Mesenchymal stem cell (in vitro differentiated cells and primary cell): Measurements from ENCODE around the gene C1QTNF4.

Source experiments
- DNase-seq: peaks from one replicate; pipeline ENCODE4 v3.0.0-alpha.2; 2013
- H2AFZ ChIP-seq: one replicate; pipeline ENCODE4 v1.6.1; 2013; ENCODE audit warnings: low read depth, mild to moderate bottlenecking, control low read depth, inconsistent platforms, low read length, moderate library complexity
- H2AK5ac ChIP-seq: 2 replicates; pipeline ENCODE4 v1.6.1; 2013; ENCODE audit warnings: low read length, moderate library complexity, mild to moderate bottlenecking, inconsistent platforms; ENCODE audit not compliant: severe bottlenecking
- H2BK120ac ChIP-seq: one replicate; pipeline ENCODE4 v1.6.1; 2013; ENCODE audit warnings: low read depth, mild to moderate bottlenecking, inconsistent platforms, low read length, moderate library complexity
- H2BK12ac ChIP-seq, 2 experiments: one replicate each; pipeline ENCODE4 v1.6.1; 2013; ENCODE audit warnings: inconsistent platforms in 2 of 2, low read length in 2 of 2, mild to moderate bottlenecking in 2 of 2, moderate library complexity in 2 of 2, control low read depth in 1 of 2
- H2BK15ac ChIP-seq: one replicate; pipeline ENCODE4 v1.6.1; 2013; ENCODE audit warnings: mild to moderate bottlenecking, low read depth, inconsistent platforms; ENCODE audit not compliant: poor library complexity, severe bottlenecking
- H2BK5ac ChIP-seq: 2 replicates; pipeline ENCODE4 v1.6.1; 2013; ENCODE audit warnings: low read depth, mild to moderate bottlenecking, low read length, control low read depth, inconsistent platforms; ENCODE audit not compliant: poor library complexity, severe bottlenecking
- H3K14ac ChIP-seq, 2 experiments: one replicate each; pipeline ENCODE4 v1.6.1; 2013; ENCODE audit warnings: inconsistent platforms in 2 of 2, low read length in 2 of 2, control low read depth in 1 of 2, mild to moderate bottlenecking in 1 of 2, moderate library complexity in 1 of 2
- H3K18ac ChIP-seq, 2 experiments: one replicate each; pipeline ENCODE4 v1.6.1; 2013; ENCODE audit warnings: inconsistent platforms in 2 of 2, low read length in 2 of 2, control low read depth in 1 of 2, low read depth in 1 of 2, mild to moderate bottlenecking in 1 of 2
- H3K23ac ChIP-seq, 2 experiments: one replicate each; pipeline ENCODE4 v1.6.1; 2013; ENCODE audit warnings: inconsistent platforms in 2 of 2, low read length in 2 of 2, mild to moderate bottlenecking in 2 of 2, moderate library complexity in 2 of 2, control low read depth in 1 of 2
- H3K27ac ChIP-seq: 2 replicates; pipeline ENCODE4 v1.5.1; 2013; ENCODE audit warnings: mild to moderate bottlenecking, moderate library complexity, low read length, control low read depth, inconsistent platforms; ENCODE audit not compliant: poor library complexity, severe bottlenecking
- H3K27me3 ChIP-seq, 2 experiments: 2 replicates each; pipeline versions ENCODE4 v1.6.1 to v1.7.0; 2013; ENCODE audit warnings: low read length in 2 of 2, mild to moderate bottlenecking in 2 of 2, moderate library complexity in 2 of 2, control low read depth in 1 of 2, inconsistent platforms in 1 of 2; ENCODE audit not compliant: control insufficient read depth in 1 of 2, insufficient read depth in 1 of 2
- H3K36me3 ChIP-seq, 2 experiments: 2 replicates each; pipeline versions ENCODE4 v1.6.1 to v1.7.0; 2013; ENCODE audit warnings: low read length in 2 of 2, control low read depth in 1 of 2, inconsistent platforms in 1 of 2, low read depth in 1 of 2, mild to moderate bottlenecking in 1 of 2; ENCODE audit not compliant: insufficient read depth in 2 of 2, control insufficient read depth in 1 of 2
- H3K4ac ChIP-seq, 2 experiments: one replicate each; pipeline ENCODE4 v1.6.1; 2013; ENCODE audit warnings: inconsistent platforms in 2 of 2, low read length in 2 of 2, mild to moderate bottlenecking in 2 of 2, moderate library complexity in 2 of 2, control low read depth in 1 of 2, low read depth in 1 of 2
- H3K4me1 ChIP-seq: 2 replicates; pipeline ENCODE4 v1.6.1; 2013; ENCODE audit warnings: low read depth, low read length, control low read depth; ENCODE audit not compliant: control insufficient read depth, insufficient read depth
- H3K4me2 ChIP-seq: 2 replicates; pipeline ENCODE4 v1.6.1; 2013; ENCODE audit warnings: low read length, mild to moderate bottlenecking, inconsistent platforms; ENCODE audit not compliant: poor library complexity, severe bottlenecking
- H3K4me3 ChIP-seq, 2 experiments: 2 replicates each; pipeline versions ENCODE4 v1.5.1 to v1.7.0; 2013; ENCODE audit warnings: low read length in 2 of 2, mild to moderate bottlenecking in 2 of 2, control low read depth in 1 of 2, low read depth in 1 of 2; ENCODE audit not compliant: insufficient read depth in 1 of 2
- H3K79me1 ChIP-seq: replicated peaks from 2 replicates; pipeline ENCODE4 v1.6.1; 2013; ENCODE audit warnings: mild to moderate bottlenecking, control low read depth, low read length, inconsistent platforms; ENCODE audit not compliant: poor library complexity, severe bottlenecking
- H3K9ac ChIP-seq: 2 replicates; pipeline ENCODE4 v1.7.0; 2013; ENCODE audit warnings: mild to moderate bottlenecking, low read length, moderate library complexity
- H3K9me3 ChIP-seq: 2 replicates; pipeline ENCODE4 v1.7.0; 2013; ENCODE audit warnings: mild to moderate bottlenecking, low read length; ENCODE audit not compliant: control insufficient read depth
- H4K8ac ChIP-seq: one replicate; pipeline ENCODE4 v1.6.1; 2013; ENCODE audit warnings: inconsistent platforms, mild to moderate bottlenecking, low read length, moderate library complexity
- H4K91ac ChIP-seq: one replicate; pipeline ENCODE4 v1.6.1; 2013; ENCODE audit warnings: mild to moderate bottlenecking, low read length, inconsistent platforms
- WGBS: methylation state at CpG from one replicate; pipeline ENCODE4 v1.1.7; 2013; ENCODE audit warnings: mixed read lengths; 5-methylcytosine and 5-hydroxymethylcytosine counted together

The C1QTNF4 gene

GRCh38 chr11:47583844-47584243 lies 10.4 kb downstream of the C1QTNF4 start:
- H2AK5ac ChIP-seq: no peak overlapping the region
- no peak overlapping the region for H2BK120ac ChIP-seq
- no peaks in the 10 kb centered on the region for H3K27me3 ChIP-seq
- H3K14ac ChIP-seq: no peak overlapping the region
- no peak overlapping the region for H4K8ac ChIP-seq
- H2BK5ac ChIP-seq: no peak overlapping the region
- no peak overlapping the region for H2AFZ ChIP-seq
- H3K9me3 ChIP-seq: no peaks in the 10 kb centered on the region
- no peak overlapping the region for H3K4me2 ChIP-seq
- H3K4me3 ChIP-seq: no peak overlapping the region
- no peak overlapping the region for H2BK12ac ChIP-seq
- no peak for DNase-seq
- H2BK15ac ChIP-seq: no peak overlapping the region
- H3K9ac ChIP-seq: no peak overlapping the region
- peaks cover 45 to 49% of the 10 kb centered on the region in 2 experiments for H3K36me3 ChIP-seq
- no peak overlapping the region for H3K4ac ChIP-seq
- peaks cover 2% of the 10 kb centered on the region for H3K4me1 ChIP-seq
- H3K18ac ChIP-seq: no peak overlapping the region
- peaks cover 12% of the 10 kb centered on the region for H3K79me1 ChIP-seq
- no peak overlapping the region for H4K91ac ChIP-seq
- 95% methylated on average over 5 of the region's 5 CpGs for WGBS
- no peak overlapping the region for H3K27ac ChIP-seq
- H3K23ac ChIP-seq: no peak overlapping the region

GRCh38 chr11:47578524-47579494 lies 15.4 kb downstream of the C1QTNF4 start, which contains the start of the genes KBTBD4 and NDUFS3:
Gene KBTBD4, minus strand, starts transcription at chr11:47578970. Its CDS starts 19 bp downstream, at chr11:47578951.
Gene NDUFS3, plus strand, starts transcription at chr11:47579074. Its CDS starts 18 bp downstream, at chr11:47579092.
- H4K8ac ChIP-seq: peak within 1 kb of the TSS; percentile 95
- H3K4ac ChIP-seq: peak within 1 kb of the TSS; percentile 89 to 97
- H3K4me2 ChIP-seq: peak within 1 kb of the TSS; percentile 88
- peak within 1 kb of the TSS; percentile 69 for H2AK5ac ChIP-seq
- peak within 1 kb of the TSS; percentile 94 for H2AFZ ChIP-seq
- peak within 1 kb of the TSS; percentile 87 for H4K91ac ChIP-seq
- peak; percentile 92 for DNase-seq
- peak within 1 kb of the TSS; percentile 62 for H2BK15ac ChIP-seq
- H3K4me3 ChIP-seq: peak within 1 kb of the TSS; percentile 92 to 98
- peak within 1 kb of the TSS; percentile 43 for H3K27ac ChIP-seq
- peak within 1 kb of the TSS; percentile 87 to 91 for H3K18ac ChIP-seq
- peak within 1 kb of the TSS in 1 of 2 experiments; percentile 79 for H2BK12ac ChIP-seq
- WGBS: under 1% methylated on average over 72 of the region's 72 CpGs
- peaks cover 45 to 61% of the 10 kb centered on the region in 2 experiments for H3K36me3 ChIP-seq
- no peaks in the 10 kb centered on the region for H3K27me3 ChIP-seq
- peak within 1 kb of the TSS; percentile 93 for H3K9ac ChIP-seq
- H3K79me1 ChIP-seq: peaks cover 23% of the 10 kb centered on the region
- peak within 1 kb of the TSS in 1 of 2 experiments; percentile 63 for H3K23ac ChIP-seq
- peaks cover 8% of the 10 kb centered on the region for H3K4me1 ChIP-seq
- no peaks in the 10 kb centered on the region for H3K9me3 ChIP-seq
- peak within 1 kb of the TSS; percentile 67 for H2BK5ac ChIP-seq
- H3K14ac ChIP-seq: peak within 1 kb of the TSS; percentile 19 to 91
- peak within 1 kb of the TSS; percentile 51 for H2BK120ac ChIP-seq

GRCh38 chr11:47577460-47578041 lies 16.7 kb downstream of the C1QTNF4 start:
- Histone ChIP-seq H3K27ac (no peak overlapping the region), H3K27me3 (no peaks in the 10 kb centered on the region), H4K8ac (peak overlapping the region; percentile 77), H3K79me1 (peaks cover 28% of the 10 kb centered on the region), H3K4ac (peak overlapping the region in 1 of 2 experiments; percentile 44), H2AK5ac (peak overlapping the region; percentile 69), H2BK15ac (no peak overlapping the region), H3K9me3 (no peaks in the 10 kb centered on the region), H3K18ac (peak overlapping the region in 1 of 2 experiments; percentile 15), H3K4me3 (peak overlapping the region in 1 of 2 experiments; percentile 98), H2BK5ac (no peak overlapping the region), H2BK120ac (no peak overlapping the region), H3K9ac (peak overlapping the region; percentile 93), H3K14ac (no peak overlapping the region), H4K91ac (no peak overlapping the region), H3K4me1 (peaks cover 17% of the 10 kb centered on the region), H3K4me2 (no peak overlapping the region), H2BK12ac (no peak overlapping the region), H3K36me3 (peaks cover 43 to 61% of the 10 kb centered on the region in 2 experiments), H3K23ac (no peak overlapping the region), H2AFZ (no peak overlapping the region)
- WGBS: 83% methylated on average over 13 of the region's 13 CpGs
- no peak for DNase-seq

GRCh38 chr11:47573321-47573720 lies 20.9 kb downstream of the C1QTNF4 start:
- Histone ChIP-seq H3K4me3 (no peak overlapping the region), H2AFZ (no peak overlapping the region), H2BK12ac (no peak overlapping the region), H4K91ac (no peak overlapping the region), H2BK120ac (no peak overlapping the region), H2AK5ac (no peak overlapping the region), H4K8ac (no peak overlapping the region), H2BK5ac (no peak overlapping the region), H3K4me1 (peaks cover 18% of the 10 kb centered on the region), H2BK15ac (no peak overlapping the region), H3K9ac (peak overlapping the region; percentile 79), H3K23ac (no peak overlapping the region), H3K4ac (no peak overlapping the region), H3K18ac (no peak overlapping the region), H3K9me3 (no peaks in the 10 kb centered on the region), H3K4me2 (no peak overlapping the region), H3K79me1 (peaks cover 30% of the 10 kb centered on the region), H3K36me3 (peaks cover 46 to 67% of the 10 kb centered on the region in 2 experiments), H3K14ac (no peak overlapping the region), H3K27me3 (no peaks in the 10 kb centered on the region), H3K27ac (no peak overlapping the region)
- 97% methylated on average over 11 of the region's 11 CpGs for WGBS
- no peak for DNase-seq
